Esophagus mucosa (tissue), 1 donor: ENCODE measurements around the gene MYLK. TPM values are rescaled to one million over a fixed set of nuclear protein-coding genes. Genes with fewer than 3 reads are reported as not detected.
A peak's percentile ranks its signal among the peaks of the same experiment; 100 is the strongest.
"Not testable (repeated sequence)": the region's sequence is repeated elsewhere in the genome, so short reads cannot be mapped to it uniquely, and the experiment has no call there.

Source experiments
- ATAC-seq: fragments of 200-7000 bp; cut with Tn5 transposase; one replicate; pipeline ENCODE4 v1.9.1; 2020
- total RNA-seq: library from RNA; stranded (reverse); gene quantifications from one replicate; pipeline ENCODE4 v1.2.4, GENCODE V29; 2023
- donor health status: DM: yes; HTN: yes; CAD: no.

The MYLK gene
- total RNA-seq, 1 donor from 2014 or later = 16.6 TPM

- ATAC-seq = no peak
These were observed 265.2 kb downstream of the MYLK start for GRCh38 chr3:123618768-123619484.

- peak; percentile 38 for ATAC-seq
These were observed 265.9 kb downstream of the MYLK start for GRCh38 chr3:123618076-123618708.

- ATAC-seq = no peak
These were observed 267.5 kb downstream of the MYLK start for GRCh38 chr3:123616593-123616992.

GRCh38 chr3:123613543-123613942 lies 270.6 kb downstream of the MYLK start:
- ATAC-seq = no peak

GRCh38 chr3:123611674-123612073 lies 272.5 kb downstream of the MYLK start:
- not testable (repeated sequence) for ATAC-seq

GRCh38 chr3:123611082-123611481 lies 273.1 kb downstream of the MYLK start:
- ATAC-seq = no peak

GRCh38 chr3:123610331-123610730 lies 273.8 kb downstream of the MYLK start:
- peak; percentile 46 for ATAC-seq

GRCh38 chr3:123609063-123609462 lies 275.1 kb downstream of the MYLK start:
- ATAC-seq = no peak

- ATAC-seq = no peak
These were observed 275.7 kb downstream of the MYLK start for GRCh38 chr3:123608263-123608937.

- ATAC-seq = no peak
These were observed 277.6 kb downstream of the MYLK start for GRCh38 chr3:123606527-123606926.

- peak; percentile 71 for ATAC-seq
These were observed 278.3 kb downstream of the MYLK start for GRCh38 chr3:123605789-123606234.

GRCh38 chr3:123603153-123603552 lies 281.0 kb downstream of the MYLK start:
- ATAC-seq = not testable (repeated sequence)

- peak; percentile 69 for ATAC-seq
These were observed 281.8 kb downstream of the MYLK start for GRCh38 chr3:123602325-123602724.

- peak; percentile 63 for ATAC-seq
These were observed 283.3 kb downstream of the MYLK start for GRCh38 chr3:123600863-123601262.

- ATAC-seq = no peak
These were observed 286.6 kb downstream of the MYLK start for GRCh38 chr3:123597561-123597960.

- no peak for ATAC-seq
These were observed 288.5 kb downstream of the MYLK start for GRCh38 chr3:123595396-123596180.

- no peak for ATAC-seq
These were observed 290.8 kb downstream of the MYLK start for GRCh38 chr3:123593381-123593780.

- no peak for ATAC-seq
These were observed 293.3 kb downstream of the MYLK start for GRCh38 chr3:123590685-123591450.

GRCh38 chr3:123587401-123587800 lies 296.7 kb downstream of the MYLK start:
- ATAC-seq = no peak

GRCh38 chr3:123586968-123587367 lies 297.2 kb downstream of the MYLK start:
- ATAC-seq = no peak

GRCh38 chr3:123586131-123586530 lies 298.0 kb downstream of the MYLK start:
- peak; percentile 30 for ATAC-seq
